OCI-LY3 (cell line): ENCODE results near the gene SHISA6.

ENCODE experiments used
- EZH2phosphoT487 ChIP-seq: fragments of 200-600 bp; shearing (Covaris generic); IDR thresholded peaks from 2 replicates; pipeline ENCODE4 v1.6.1; 2018; ENCODE audit warnings: antibody characterized with exemption, mixed run types, low read depth
- TF ChIP-seq, protein P1 (sequence below): fragments of 200-600, 300-600 bp; sonication (generic); IDR thresholded peaks from 2 replicates; pipeline ENCODE4 v1.5.1; 2014; ENCODE audit warnings: antibody characterized with exemption, low read length, low read depth

DNA sequence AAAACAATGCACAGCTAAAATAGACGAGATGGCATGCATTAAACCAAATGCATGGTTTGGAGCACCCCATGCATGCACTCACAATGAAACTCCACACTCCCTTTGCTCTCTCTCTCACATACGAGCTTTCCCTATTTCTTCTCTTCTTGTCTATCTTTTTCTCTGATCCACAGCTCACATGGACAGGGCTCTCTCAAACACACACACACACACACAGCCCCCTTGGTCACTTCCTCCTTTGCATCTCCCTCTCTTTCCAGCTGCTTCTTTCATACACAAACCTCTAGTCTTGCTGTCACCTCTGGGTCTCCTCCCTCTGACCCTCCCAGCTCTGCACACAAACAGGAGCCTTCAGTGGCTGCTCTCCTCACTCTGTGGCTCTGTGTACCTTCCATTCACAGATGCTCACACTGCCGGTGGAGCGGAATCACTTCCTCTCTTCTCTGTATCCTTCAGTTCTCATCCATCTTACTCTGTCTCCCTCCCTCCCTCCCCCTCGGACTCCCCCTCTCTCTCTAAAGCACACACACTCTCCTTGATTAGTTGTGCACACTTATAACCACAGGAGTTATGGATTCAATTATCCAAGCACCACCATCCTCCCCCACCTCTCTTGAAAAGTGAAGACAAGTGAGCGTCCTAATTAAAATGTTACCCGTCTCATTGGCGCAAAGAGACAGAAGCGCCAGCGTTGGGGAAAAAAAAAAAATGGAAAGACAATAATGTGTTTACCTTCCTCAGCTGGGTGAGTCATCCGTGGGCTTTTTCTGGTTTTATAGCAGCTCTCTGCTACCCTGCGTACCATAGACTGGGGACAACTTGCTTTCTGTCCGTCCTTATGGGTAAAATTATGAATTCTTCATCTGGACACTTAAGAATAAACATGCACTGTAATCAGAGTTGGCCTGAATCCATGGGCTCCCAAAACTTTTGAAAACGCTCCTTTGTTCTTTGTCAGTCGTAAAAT lies 90.8 kb downstream of the SHISA6 start:
- TF ChIP-seq, protein P1, sequence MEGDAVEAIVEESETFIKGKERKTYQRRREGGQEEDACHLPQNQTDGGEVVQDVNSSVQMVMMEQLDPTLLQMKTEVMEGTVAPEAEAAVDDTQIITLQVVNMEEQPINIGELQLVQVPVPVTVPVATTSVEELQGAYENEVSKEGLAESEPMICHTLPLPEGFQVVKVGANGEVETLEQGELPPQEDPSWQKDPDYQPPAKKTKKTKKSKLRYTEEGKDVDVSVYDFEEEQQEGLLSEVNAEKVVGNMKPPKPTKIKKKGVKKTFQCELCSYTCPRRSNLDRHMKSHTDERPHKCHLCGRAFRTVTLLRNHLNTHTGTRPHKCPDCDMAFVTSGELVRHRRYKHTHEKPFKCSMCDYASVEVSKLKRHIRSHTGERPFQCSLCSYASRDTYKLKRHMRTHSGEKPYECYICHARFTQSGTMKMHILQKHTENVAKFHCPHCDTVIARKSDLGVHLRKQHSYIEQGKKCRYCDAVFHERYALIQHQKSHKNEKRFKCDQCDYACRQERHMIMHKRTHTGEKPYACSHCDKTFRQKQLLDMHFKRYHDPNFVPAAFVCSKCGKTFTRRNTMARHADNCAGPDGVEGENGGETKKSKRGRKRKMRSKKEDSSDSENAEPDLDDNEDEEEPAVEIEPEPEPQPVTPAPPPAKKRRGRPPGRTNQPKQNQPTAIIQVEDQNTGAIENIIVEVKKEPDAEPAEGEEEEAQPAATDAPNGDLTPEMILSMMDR, result no peak
- TF ChIP-seq EZH2phosphoT487, result no peak
